ENCODE results near the gene ST3GAL3.

Gene ST3GAL3

GRCh38 chr1:43856188-43856587, 148.9 kb downstream of the ST3GAL3 start:
- no peak for DNase-seq

GRCh38 chr1:43857163-43857562, 149.8 kb downstream of the ST3GAL3 start:
- DNase-seq: no peak

GRCh38 chr1:43858324-43858723, 151.0 kb downstream of the ST3GAL3 start:
- DNase-seq: no peak

- no peak for DNase-seq
Observed at GRCh38 chr1:43861337-43861736, 154.0 kb downstream of the ST3GAL3 start.

GRCh38 chr1:43861988-43862735, 154.8 kb downstream of the ST3GAL3 start:
- no peak for DNase-seq

- DNase-seq: peak; percentile 61
Observed at GRCh38 chr1:43864111-43865045, 157.0 kb downstream of the ST3GAL3 start.

GRCh38 chr1:43866201-43866600, 158.9 kb downstream of the ST3GAL3 start:
- no peak for DNase-seq

GRCh38 chr1:43867976-43868740, 160.8 kb downstream of the ST3GAL3 start:
- DNase-seq: no peak

- DNase-seq: no peak
Observed at GRCh38 chr1:43868741-43869067, 161.4 kb downstream of the ST3GAL3 start.

- DNase-seq: no peak
Observed at GRCh38 chr1:43870306-43870705, 163.0 kb downstream of the ST3GAL3 start.

- DNase-seq: no peak
Observed at GRCh38 chr1:43871181-43871910, 164.0 kb downstream of the ST3GAL3 start.

GRCh38 chr1:43872280-43872679, 164.9 kb downstream of the ST3GAL3 start:
- no peak for DNase-seq

- no peak for DNase-seq
Observed at GRCh38 chr1:43873851-43874250, 166.5 kb downstream of the ST3GAL3 start.

GRCh38 chr1:43874716-43875115, 167.4 kb downstream of the ST3GAL3 start:
- no peak for DNase-seq

- no peak for DNase-seq
Observed at GRCh38 chr1:43875331-43875730, 168.0 kb downstream of the ST3GAL3 start.

GRCh38 chr1:43877101-43877500, 169.8 kb downstream of the ST3GAL3 start:
- no peak for DNase-seq

GRCh38 chr1:43878440-43878839, 171.1 kb downstream of the ST3GAL3 start:
- no peak for DNase-seq

- DNase-seq: no peak
Observed at GRCh38 chr1:43878854-43879253, 171.5 kb downstream of the ST3GAL3 start.

- DNase-seq: no peak
Observed at GRCh38 chr1:43879414-43879813, 172.1 kb downstream of the ST3GAL3 start.

GRCh38 chr1:43879996-43880395, 172.7 kb downstream of the ST3GAL3 start:
- no peak for DNase-seq

GRCh38 chr1:43880604-43881003, 173.3 kb downstream of the ST3GAL3 start:
- no peak for DNase-seq

- DNase-seq: no peak
Observed at GRCh38 chr1:43881415-43881814, 174.1 kb downstream of the ST3GAL3 start.

GRCh38 chr1:43882763-43883162, 175.4 kb downstream of the ST3GAL3 start:
- no peak for DNase-seq
